MM.1S (cell line): ENCODE data around the gene NR6A1.

ENCODE experiments used
- DNase-seq: peaks from one replicate; pipeline ENCODE4 v3.0.0-alpha.2; 2015
- H2AFZ ChIP-seq: fragments of 300-600 bp; sonication (generic); 2 replicates; pipeline ENCODE4 v1.6.0; 2016; ENCODE audit warnings: antibody characterized with exemption, low read length
- H3F3A ChIP-seq: fragments of 300-600 bp; sonication (generic); 2 replicates; pipeline ENCODE4 v1.6.1; 2016; ENCODE audit warnings: mild to moderate bottlenecking, antibody characterized with exemption, low read length, moderate library complexity, mixed read lengths; ENCODE audit not compliant: insufficient read depth
- H3K27ac ChIP-seq: fragments of 300-600 bp; sonication (generic); 2 replicates; pipeline ENCODE4 v1.5.1; 2016; ENCODE audit warnings: mild to moderate bottlenecking, low read length
- H3K27me3 ChIP-seq: fragments of 300-600 bp; sonication (generic); replicated peaks from 2 replicates; pipeline ENCODE4 v1.6.0; 2016; ENCODE audit warnings: low read length; ENCODE audit not compliant: insufficient read depth
- H3K36me3 ChIP-seq: fragments of 300-600 bp; sonication (generic); replicated peaks from 2 replicates; pipeline ENCODE4 v1.6.1; 2016; ENCODE audit warnings: mild to moderate bottlenecking, low read length, mixed read lengths; ENCODE audit not compliant: insufficient read depth
- H3K4me1 ChIP-seq: fragments of 300-600 bp; sonication (generic); 2 replicates; pipeline ENCODE4 v1.6.1; 2016; ENCODE audit warnings: low read length, mixed read lengths
- H3K4me2 ChIP-seq: fragments of 300-600 bp; sonication (generic); 2 replicates; pipeline ENCODE4 v1.6.0; 2016; ENCODE audit warnings: low read depth, low read length
- H3K4me3 ChIP-seq: fragments of 300-600 bp; sonication (generic); 2 replicates; pipeline ENCODE4 v1.5.1; 2016; ENCODE audit warnings: low read length, mixed read lengths
- H3K79me2 ChIP-seq: fragments of 300-600 bp; sonication (generic); 2 replicates; pipeline ENCODE4 v1.6.1; 2016; ENCODE audit warnings: mixed run types, low read length, mixed read lengths
- H3K9ac ChIP-seq: fragments of 300-600 bp; sonication (generic); 2 replicates; pipeline ENCODE4 v1.6.1; 2016; ENCODE audit warnings: low read length, mixed read lengths
- H3K9me2 ChIP-seq: fragments of 300-600 bp; sonication (generic); replicated peaks from 2 replicates; pipeline ENCODE4 v1.6.1; 2016; ENCODE audit warnings: mild to moderate bottlenecking, low read length, mixed read lengths; ENCODE audit not compliant: insufficient read depth
- H3K9me3 ChIP-seq: fragments of 300-600 bp; sonication (generic); replicated peaks from 2 replicates; pipeline ENCODE4 v1.6.1; 2016; ENCODE audit warnings: mild to moderate bottlenecking, low read length, mixed read lengths; ENCODE audit not compliant: insufficient read depth
- H4K20me1 ChIP-seq: fragments of 300-600 bp; sonication (generic); 2 replicates; pipeline ENCODE4 v1.6.1; 2016; ENCODE audit warnings: mild to moderate bottlenecking, low read length, moderate library complexity, mixed read lengths; ENCODE audit not compliant: insufficient read depth
- CTCF ChIP-seq: fragments of 300-600 bp; sonication (generic); IDR thresholded peaks from 2 replicates; pipeline ENCODE4 v1.5.1; 2016; ENCODE audit warnings: antibody characterized with exemption, low read length, mixed read lengths
- EZH2 ChIP-seq: fragments of 300-600 bp; sonication (generic); optimal IDR thresholded peaks from 2 replicates; pipeline ENCODE3; 2017; ENCODE audit warnings: low read depth, mild to moderate bottlenecking, antibody characterized with exemption, low read length, mixed read lengths
- EZH2phosphoT487 ChIP-seq: fragments of 300-600 bp; sonication (generic); IDR thresholded peaks from 2 replicates; pipeline ENCODE4 v1.6.1; 2018; ENCODE audit warnings: antibody characterized with exemption, low read length

The NR6A1 gene

GRCh38 chr9:124555043-124555442 lies 216.1 kb downstream of the NR6A1 start:
- H3K27ac ChIP-seq, result no peak overlapping the region

GRCh38 chr9:124553738-124554137 lies 217.4 kb downstream of the NR6A1 start:
- H3K9me2 ChIP-seq, result no peaks in the 10 kb centered on the region
- H3K27ac ChIP-seq, result no peak overlapping the region
- no peak for TF ChIP-seq EZH2phosphoT487
- H3K9ac ChIP-seq, result no peak overlapping the region
- DNase-seq, result no peak
- no peaks in the 10 kb centered on the region for H3K79me2 ChIP-seq
- no peaks in the 10 kb centered on the region; the same call in 1 of the 2 replicates for H3F3A ChIP-seq
- no peak overlapping the region for H3K4me2 ChIP-seq
- H3K4me1 ChIP-seq, result no peaks in the 10 kb centered on the region
- H3K27me3 ChIP-seq, result no peaks in the 10 kb centered on the region
- H2AFZ ChIP-seq, result no peak overlapping the region
- no peaks in the 10 kb centered on the region for H3K36me3 ChIP-seq
- H3K4me3 ChIP-seq, result no peak overlapping the region
- no peaks in the 10 kb centered on the region for H3K9me3 ChIP-seq
- no peaks in the 10 kb centered on the region for H4K20me1 ChIP-seq

More at GRCh38 chr9:124555043-124555442, 216.1 kb downstream of the NR6A1 start:
- Histone ChIP-seq H3K4me1 (no peaks in the 10 kb centered on the region), H3K36me3 (no peaks in the 10 kb centered on the region), H3F3A (no peaks in the 10 kb centered on the region; the same call in 1 of the 2 replicates), H3K79me2 (no peaks in the 10 kb centered on the region), H4K20me1 (no peaks in the 10 kb centered on the region), H3K4me2 (no peak overlapping the region), H3K9me2 (no peaks in the 10 kb centered on the region), H2AFZ (no peak overlapping the region), H3K9me3 (no peaks in the 10 kb centered on the region), H3K27me3 (no peaks in the 10 kb centered on the region), H3K9ac (no peak overlapping the region), H3K4me3 (no peak overlapping the region)
- DNase-seq, result no peak
- TF ChIP-seq EZH2 (no peak), CTCF (no peak), EZH2phosphoT487 (no peak)

- no peaks in the 10 kb centered on the region for H3K79me2 ChIP-seq
- H3K36me3 ChIP-seq, result no peaks in the 10 kb centered on the region
- no peaks in the 10 kb centered on the region for H3K9me3 ChIP-seq
- no peaks in the 10 kb centered on the region for H3K9me2 ChIP-seq
- no peak for TF ChIP-seq EZH2phosphoT487
- TF ChIP-seq EZH2, result no peak
- TF ChIP-seq CTCF, result no peak
- H3K9ac ChIP-seq, result no peak overlapping the region
- no peak overlapping the region for H3K4me2 ChIP-seq
- H3K27me3 ChIP-seq, result no peaks in the 10 kb centered on the region
- H3K4me3 ChIP-seq, result no peak overlapping the region
- H4K20me1 ChIP-seq, result no peaks in the 10 kb centered on the region
- H3K4me1 ChIP-seq, result no peaks in the 10 kb centered on the region
- H2AFZ ChIP-seq, result no peak overlapping the region
- H3K27ac ChIP-seq, result no peak overlapping the region
- DNase-seq, result no peak
- no peaks in the 10 kb centered on the region; the same call in 1 of the 2 replicates for H3F3A ChIP-seq
Measured at GRCh38 chr9:124552273-124552605, 218.9 kb downstream of the NR6A1 start.

GRCh38 chr9:124551472-124552272 lies 219.4 kb downstream of the NR6A1 start:
- Histone ChIP-seq H3K4me3 (no peak overlapping the region), H3K4me2 (no peak overlapping the region), H3K9me3 (no peaks in the 10 kb centered on the region), H3K4me1 (no peaks in the 10 kb centered on the region), H3F3A (no peaks in the 10 kb centered on the region; the same call in 1 of the 2 replicates), H3K27me3 (no peaks in the 10 kb centered on the region), H3K9me2 (no peaks in the 10 kb centered on the region), H2AFZ (no peak overlapping the region), H3K79me2 (no peaks in the 10 kb centered on the region), H3K27ac (no peak overlapping the region), H3K36me3 (no peaks in the 10 kb centered on the region), H4K20me1 (no peaks in the 10 kb centered on the region), H3K9ac (no peak overlapping the region)
- DNase-seq, result peak; percentile 39
- TF ChIP-seq EZH2phosphoT487 (no peak), CTCF (peak; percentile 43)
